Activated naive CD8-positive, alpha-beta T cell treated with anti-CD3 and anti-CD28 coated beads, Interleukin-2, amount 10 ng/mL, durations not matched to agents 7 days and 5 days (primary cell): Measurements from ENCODE around the gene SLC13A5. TPM values are rescaled to one million over a fixed set of nuclear protein-coding genes. Genes with fewer than 3 reads are reported as not detected.

Source experiments
- ATAC-seq: fragments of 150-1000 bp; cut with Tn5 transposase; one replicate; pipeline ENCODE4 v1.10.0; 2021; ENCODE audit warnings: low read depth, moderate library complexity
- POLR2A ChIA-PET: fragments of 350-600 bp; sonication (Branson Sonifier 250); formaldehyde crosslinking; loops from one replicate; lab custom pipeline; 2021; ENCODE audit warnings: antibody characterized with exemption; lab: Charles Lee
- DNase-seq: peaks from one replicate; pipeline ENCODE4 v3.0.0; 2021
- H3K27ac Mint-ChIP-seq: one replicate; pipeline ENCODE4 v1.8.0; 2022; ENCODE audit warnings: mild to moderate bottlenecking, mixed read lengths
- H3K27me3 Mint-ChIP-seq: one replicate; pipeline ENCODE4 v1.8.0; 2022; ENCODE audit warnings: mild to moderate bottlenecking, moderate library complexity, mixed read lengths
- H3K36me3 Mint-ChIP-seq: one replicate; pipeline ENCODE4 v1.8.0; 2021; ENCODE audit warnings: mild to moderate bottlenecking, mixed read lengths
- H3K4me1 Mint-ChIP-seq: one replicate; pipeline ENCODE4 v1.8.0; 2021; ENCODE audit warnings: mixed read lengths
- H3K4me3 Mint-ChIP-seq: one replicate; pipeline ENCODE4 v1.8.0; 2022; ENCODE audit warnings: mild to moderate bottlenecking, moderate library complexity, mixed read lengths
- H3K9me3 Mint-ChIP-seq: one replicate; pipeline ENCODE4 v1.8.0; 2021; ENCODE audit warnings: mixed read lengths
- total RNA-seq, 2 experiments: library from RNA; stranded (reverse); gene quantifications; one replicate each; pipeline ENCODE4 v1.2.3, GENCODE V29; 2021

SLC13A5 gene
- total RNA-seq, 2 experiments from 2014 or later = not detected

GRCh38 chr17:6688944-6689343, 24.2 kb downstream of the SLC13A5 start:
- Mint-ChIP-seq H3K9me3 (no peaks in the 10 kb centered on the region), H3K4me3 (no peak overlapping the region), H3K27me3 (peaks cover 36% of the 10 kb centered on the region), H3K4me1 (no peaks in the 10 kb centered on the region), H3K27ac (no peak overlapping the region), H3K36me3 (no peaks in the 10 kb centered on the region)
- POLR2A ChIA-PET = no interaction called here
- ATAC-seq (no peak), DNase-seq (no peak)

GRCh38 chr17:6686026-6686425, 27.1 kb downstream of the SLC13A5 start:
- peaks cover 45% of the 10 kb centered on the region for H3K27me3 Mint-ChIP-seq
- no peak overlapping the region for H3K27ac Mint-ChIP-seq
- no peaks in the 10 kb centered on the region for H3K9me3 Mint-ChIP-seq
- DNase-seq = no peak
- no peak overlapping the region for H3K4me3 Mint-ChIP-seq
- H3K4me1 Mint-ChIP-seq = no peaks in the 10 kb centered on the region
- no peaks in the 10 kb centered on the region for H3K36me3 Mint-ChIP-seq
- POLR2A ChIA-PET = no interaction called here
- no peak for ATAC-seq

DNA sequence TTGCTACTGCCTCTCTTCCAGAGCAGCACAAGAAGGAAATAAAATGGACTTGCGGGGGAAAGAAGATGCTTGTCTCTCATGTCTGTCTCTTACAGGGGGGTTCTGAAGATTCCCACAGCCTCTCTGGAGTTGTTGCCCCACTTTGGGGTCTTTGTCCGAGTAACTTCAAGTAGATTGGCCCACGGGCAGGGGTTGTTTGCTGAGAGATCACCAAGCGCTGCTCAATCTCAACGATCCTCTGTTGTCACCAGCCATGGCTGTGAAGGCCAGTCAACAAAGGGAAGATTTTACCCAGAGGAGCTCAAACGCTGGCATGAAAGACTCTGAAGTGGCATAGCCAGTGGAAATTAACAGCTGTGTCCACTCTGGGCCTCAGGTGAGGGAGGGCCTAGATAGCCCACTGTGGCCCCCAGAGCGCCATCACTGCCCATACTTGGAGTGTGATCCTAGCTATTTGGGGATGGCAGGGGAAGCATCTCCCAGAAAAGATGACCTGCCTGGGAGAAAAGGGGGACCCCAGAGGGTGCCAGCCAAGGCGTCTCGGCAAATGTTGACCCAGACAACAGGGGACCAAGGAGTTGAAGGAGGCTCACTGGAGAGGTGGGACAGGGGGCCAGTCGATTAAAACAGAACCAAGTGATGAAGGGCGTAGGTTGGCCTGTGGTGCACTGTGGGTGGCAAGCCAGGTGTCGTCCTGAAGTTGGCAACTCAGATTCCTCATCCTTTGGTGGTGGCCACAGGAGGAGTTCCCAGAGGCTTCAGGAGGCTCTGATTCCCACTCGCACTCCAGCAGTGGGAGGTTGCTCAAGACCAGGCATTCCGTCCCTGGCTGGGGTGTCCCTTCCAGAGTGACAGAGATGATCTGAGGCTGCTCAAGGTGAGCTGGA, 28.0 kb downstream of the SLC13A5 start:
- ATAC-seq (no peak), DNase-seq (no peak)
- no peak overlapping the region for H3K4me3 Mint-ChIP-seq
- H3K9me3 Mint-ChIP-seq = no peaks in the 10 kb centered on the region
- no peak overlapping the region for H3K27ac Mint-ChIP-seq
- POLR2A ChIA-PET = no interaction called here
- peaks cover 49% of the 10 kb centered on the region for H3K27me3 Mint-ChIP-seq
- no peaks in the 10 kb centered on the region for H3K4me1 Mint-ChIP-seq
- no peaks in the 10 kb centered on the region for H3K36me3 Mint-ChIP-seq

DNA sequence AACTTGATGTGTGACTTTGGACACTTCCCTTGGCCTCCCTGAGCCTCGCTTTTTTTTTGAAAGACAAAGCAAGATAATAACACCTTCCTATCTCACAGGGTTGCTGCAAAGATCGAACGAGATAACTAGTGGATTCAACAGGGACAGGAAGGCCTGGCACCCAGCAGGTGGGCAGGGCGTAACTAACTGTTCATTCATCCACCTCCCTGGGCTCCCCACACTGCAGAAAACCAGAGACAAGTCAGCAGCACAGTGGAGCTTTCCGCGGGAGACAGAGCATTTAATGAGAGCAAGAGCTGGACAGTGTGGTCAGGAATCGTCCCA, 28.7 kb downstream of the SLC13A5 start:
- H3K27me3 Mint-ChIP-seq = peaks cover 55% of the 10 kb centered on the region
- POLR2A ChIA-PET = no interaction called here
- no peaks in the 10 kb centered on the region for H3K36me3 Mint-ChIP-seq
- ATAC-seq = no peak
- no peak overlapping the region for H3K27ac Mint-ChIP-seq
- H3K9me3 Mint-ChIP-seq = no peaks in the 10 kb centered on the region
- no peak overlapping the region for H3K4me3 Mint-ChIP-seq
- DNase-seq = no peak
- H3K4me1 Mint-ChIP-seq = no peaks in the 10 kb centered on the region

GRCh38 chr17:6683730-6684459, 29.3 kb downstream of the SLC13A5 start:
- POLR2A ChIA-PET = no interaction called here
- Mint-ChIP-seq H3K4me1 (no peaks in the 10 kb centered on the region), H3K9me3 (no peaks in the 10 kb centered on the region), H3K27me3 (peaks cover 57% of the 10 kb centered on the region), H3K36me3 (no peaks in the 10 kb centered on the region), H3K27ac (no peak overlapping the region), H3K4me3 (no peak overlapping the region)
- DNase-seq = no peak
- ATAC-seq = no peak

DNA sequence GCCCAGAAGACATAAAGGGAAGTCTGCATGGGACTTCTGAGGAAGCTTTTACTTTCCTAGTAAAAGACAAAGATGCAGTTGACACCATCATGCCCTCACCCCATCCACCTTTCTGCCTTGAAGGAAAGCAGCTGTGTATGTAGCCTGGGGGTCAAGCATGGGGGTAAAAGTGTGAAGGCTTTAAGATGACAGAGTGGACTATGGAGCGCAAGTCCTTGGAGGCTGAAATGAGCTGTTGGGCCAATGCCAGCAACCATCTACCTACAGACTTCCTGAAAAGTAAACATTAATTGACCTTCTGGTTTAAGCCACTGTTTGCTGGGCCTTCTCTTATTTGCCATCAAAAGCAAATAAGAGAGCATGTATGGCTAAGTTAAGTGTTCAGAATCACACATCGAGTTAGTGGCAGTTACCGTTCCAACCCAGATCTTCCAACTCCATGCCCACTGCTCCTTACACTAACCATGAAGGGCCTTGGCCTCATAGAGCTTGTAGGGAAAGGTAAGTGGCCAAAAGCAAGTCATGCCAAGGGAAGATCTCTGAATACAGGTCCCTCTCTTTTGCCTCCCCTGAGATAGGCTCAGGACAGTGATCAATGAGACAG, 30.0 kb downstream of the SLC13A5 start:
- H3K27ac Mint-ChIP-seq = no peak overlapping the region
- no peaks in the 10 kb centered on the region for H3K36me3 Mint-ChIP-seq
- ATAC-seq (no peak), DNase-seq (no peak)
- POLR2A ChIA-PET = interaction anchor here (0.9 kb wide), 1 partner anchor 8 kb away, joined by 3 read pairs; no protein-coding TSS in a partner anchor
- H3K9me3 Mint-ChIP-seq = no peaks in the 10 kb centered on the region
- H3K27me3 Mint-ChIP-seq = peaks cover 64% of the 10 kb centered on the region
- H3K4me1 Mint-ChIP-seq = peaks cover 1% of the 10 kb centered on the region
- H3K4me3 Mint-ChIP-seq = no peak overlapping the region

DNA sequence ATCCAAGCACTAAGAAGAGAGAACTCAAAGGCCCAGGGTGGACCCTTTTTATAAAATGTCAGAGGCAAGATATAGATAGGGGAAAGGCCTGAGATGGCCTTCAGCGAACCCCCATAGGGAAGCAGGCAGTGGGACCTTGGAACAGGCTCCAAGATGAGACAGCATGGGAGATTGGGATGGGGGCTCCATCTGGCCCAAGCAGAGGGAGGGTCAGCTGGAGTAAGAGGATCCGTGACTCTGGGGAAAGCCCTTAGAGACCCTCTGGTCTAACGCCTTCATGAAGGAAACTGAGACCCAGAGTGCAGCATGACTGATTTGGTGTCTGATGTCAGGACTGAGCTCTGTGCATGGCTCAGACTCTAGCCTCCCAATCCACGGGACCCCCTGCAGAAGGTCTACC, 30.8 kb downstream of the SLC13A5 start:
- POLR2A ChIA-PET = interaction anchor here (0.9 kb wide), 1 partner anchor 9 kb away, joined by 3 read pairs; no protein-coding TSS in a partner anchor
- H3K27ac Mint-ChIP-seq = no peak overlapping the region
- peaks cover 6% of the 10 kb centered on the region for H3K4me1 Mint-ChIP-seq
- no peaks in the 10 kb centered on the region for H3K9me3 Mint-ChIP-seq
- no peak overlapping the region for H3K4me3 Mint-ChIP-seq
- H3K36me3 Mint-ChIP-seq = no peaks in the 10 kb centered on the region
- DNase-seq = no peak
- H3K27me3 Mint-ChIP-seq = peaks cover 67% of the 10 kb centered on the region
- ATAC-seq = no peak

GRCh38 chr17:6681671-6682070, 31.5 kb downstream of the SLC13A5 start:
- Mint-ChIP-seq H3K9me3 (no peaks in the 10 kb centered on the region), H3K27me3 (peaks cover 65% of the 10 kb centered on the region), H3K4me3 (no peak overlapping the region), H3K27ac (no peak overlapping the region), H3K36me3 (no peaks in the 10 kb centered on the region), H3K4me1 (peaks cover 9% of the 10 kb centered on the region)
- POLR2A ChIA-PET = no interaction called here
- no peak for DNase-seq
- ATAC-seq = no peak

DNA sequence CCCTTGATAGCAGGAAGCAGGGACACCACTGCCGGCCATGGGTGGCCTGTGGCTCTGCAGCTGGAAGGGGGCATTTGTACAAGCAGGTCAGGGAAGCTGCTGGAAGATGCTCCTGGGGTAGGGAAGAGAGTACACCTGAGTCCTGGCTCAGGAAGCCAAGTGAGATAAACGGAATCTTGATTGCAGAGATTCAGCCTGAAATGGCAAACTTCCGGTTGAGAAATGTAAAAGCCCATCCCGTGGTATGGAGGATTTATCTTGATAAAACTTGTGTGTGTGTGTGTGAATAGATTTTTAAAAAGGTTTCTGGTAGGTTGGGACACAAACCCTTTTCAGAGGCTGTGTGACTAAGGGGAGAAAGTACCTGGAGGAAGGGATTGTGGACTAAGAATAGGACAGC, 32.0 kb downstream of the SLC13A5 start:
- ATAC-seq = no peak
- H3K27ac Mint-ChIP-seq = no peak overlapping the region

DNA sequence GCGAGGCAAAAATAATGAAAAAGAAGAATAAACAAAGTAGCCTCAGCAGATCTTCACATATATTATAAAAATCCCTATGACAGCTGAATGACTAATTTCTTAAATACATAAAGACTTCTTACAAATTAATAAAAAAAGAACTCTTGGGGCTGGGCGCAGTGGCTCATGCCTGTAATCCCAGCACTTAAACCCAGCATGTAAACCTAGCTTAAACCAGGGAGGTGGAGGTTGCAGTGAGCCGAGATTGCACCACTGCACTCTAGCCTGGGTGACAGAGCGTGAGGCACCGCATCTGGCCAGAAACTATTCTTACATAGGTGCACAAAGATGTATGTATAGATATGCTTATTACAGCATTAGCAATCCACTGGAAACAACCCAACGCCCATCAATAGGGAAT, 33.9 kb downstream of the SLC13A5 start:
- no peak for DNase-seq
- peaks cover 9% of the 10 kb centered on the region for H3K4me1 Mint-ChIP-seq
- peaks cover 64% of the 10 kb centered on the region for H3K27me3 Mint-ChIP-seq
- no peak overlapping the region for H3K27ac Mint-ChIP-seq
- POLR2A ChIA-PET = interaction anchor here (0.6 kb wide), 1 partner anchor 11 kb away, joined by 3 read pairs; no protein-coding TSS in a partner anchor
- no peak for ATAC-seq
- no peaks in the 10 kb centered on the region for H3K9me3 Mint-ChIP-seq
- H3K36me3 Mint-ChIP-seq = no peaks in the 10 kb centered on the region
- H3K4me3 Mint-ChIP-seq = no peak overlapping the region

More for the DNA sequence above, 32.0 kb downstream of the SLC13A5 start:
- POLR2A ChIA-PET = no interaction called here
- Mint-ChIP-seq H3K4me1 (peaks cover 9% of the 10 kb centered on the region), H3K4me3 (no peak overlapping the region), H3K27me3 (peaks cover 68% of the 10 kb centered on the region), H3K36me3 (no peaks in the 10 kb centered on the region), H3K9me3 (no peaks in the 10 kb centered on the region)
- no peak for DNase-seq

GRCh38 chr17:6677946-6678345, 35.2 kb downstream of the SLC13A5 start:
- DNase-seq = no peak
- H3K27me3 Mint-ChIP-seq = peaks cover 60% of the 10 kb centered on the region
- no peaks in the 10 kb centered on the region for H3K9me3 Mint-ChIP-seq
- no peak for ATAC-seq
- peaks cover 9% of the 10 kb centered on the region for H3K4me1 Mint-ChIP-seq
- no peak overlapping the region for H3K27ac Mint-ChIP-seq
- no peaks in the 10 kb centered on the region for H3K36me3 Mint-ChIP-seq
- H3K4me3 Mint-ChIP-seq = no peak overlapping the region
- POLR2A ChIA-PET = interaction anchor here (0.7 kb wide), 1 partner anchor 16 kb away, joined by 3 read pairs; no protein-coding TSS in a partner anchor

- Mint-ChIP-seq H3K4me1 (peaks cover 9% of the 10 kb centered on the region), H3K9me3 (no peaks in the 10 kb centered on the region), H3K4me3 (no peak overlapping the region), H3K36me3 (no peaks in the 10 kb centered on the region), H3K27me3 (peaks cover 56% of the 10 kb centered on the region), H3K27ac (no peak overlapping the region)
- ATAC-seq (peak; percentile 53), DNase-seq (peak; percentile 51)
- POLR2A ChIA-PET = interaction anchor here (0.6 kb wide), 1 partner anchor 27 kb away, joined by 4 read pairs; no protein-coding TSS in a partner anchor
Measured at GRCh38 chr17:6677158-6677831, 35.9 kb downstream of the SLC13A5 start.

GRCh38 chr17:6676802-6677157, 36.4 kb downstream of the SLC13A5 start:
- ATAC-seq (no peak), DNase-seq (no peak)
- no peak overlapping the region for H3K27ac Mint-ChIP-seq
- no peak overlapping the region for H3K4me3 Mint-ChIP-seq
- H3K36me3 Mint-ChIP-seq = no peaks in the 10 kb centered on the region
- no peaks in the 10 kb centered on the region for H3K9me3 Mint-ChIP-seq
- POLR2A ChIA-PET = no interaction called here
- H3K27me3 Mint-ChIP-seq = peaks cover 51% of the 10 kb centered on the region
- peaks cover 9% of the 10 kb centered on the region for H3K4me1 Mint-ChIP-seq
